Mesothelial cell of epicardium (in vitro differentiated cells): ENCODE results near the gene NR2F1. TPM values are rescaled to one million over a fixed set of nuclear protein-coding genes. Genes with fewer than 3 reads are reported as not detected.
"Not testable (repeated sequence)": the region's sequence is repeated elsewhere in the genome, so short reads cannot be mapped to it uniquely, and the experiment has no call there.

Source experiments
- DNase-seq, 2 experiments: peaks; one replicate each; pipeline ENCODE4 v3.0.0; 2021; ENCODE audit warnings: low spot score in 2 of 2; ENCODE audit not compliant: unreplicated experiment in 2 of 2
- H3K27ac Mint-ChIP-seq: 2 replicates; pipeline ENCODE4 v1.8.0; 2021; ENCODE audit warnings: mixed read lengths
- H3K27me3 Mint-ChIP-seq: 2 replicates; pipeline ENCODE4 v1.8.0; 2021; ENCODE audit warnings: low read depth, mixed read lengths
- H3K36me3 Mint-ChIP-seq: 2 replicates; pipeline ENCODE4 v1.8.0; 2021; ENCODE audit warnings: mixed read lengths
- H3K4me1 Mint-ChIP-seq: 2 replicates; pipeline ENCODE4 v1.8.0; 2021; ENCODE audit warnings: mixed read lengths
- H3K4me3 Mint-ChIP-seq: 2 replicates; pipeline ENCODE4 v1.8.0; 2021; ENCODE audit warnings: mild to moderate bottlenecking, moderate library complexity, mixed read lengths
- H3K9me3 Mint-ChIP-seq: 2 replicates; pipeline ENCODE4 v1.8.0; 2021; ENCODE audit warnings: mixed read lengths
- total RNA-seq: library from RNA; stranded (reverse); gene quantifications from 3 replicates; pipeline ENCODE4 v1.2.1, GENCODE V29; 2021
- TF ChIP-seq, protein P1 (sequence below): fragments of 200-600 bp; sonication (generic); IDR thresholded peaks from one replicate; pipeline ENCODE4 v1.5.0; 2021; ENCODE audit warnings: antibody characterized with exemption; ENCODE audit not compliant: unreplicated experiment

Gene NR2F1
- total RNA-seq, result 19.7 to 21.4 TPM (median 20.3 TPM) in 3 replicates

- no peak within 1 kb of the TSS for H3K4me3 Mint-ChIP-seq
- H3K27me3 Mint-ChIP-seq, result peaks cover 36% of the 10 kb centered on the region
- peaks cover 2% of the 10 kb centered on the region for H3K36me3 Mint-ChIP-seq
- no peak within 1 kb of the TSS for H3K27ac Mint-ChIP-seq
- peaks cover 36% of the 10 kb centered on the region for H3K4me1 Mint-ChIP-seq
- TF ChIP-seq, protein P1, sequence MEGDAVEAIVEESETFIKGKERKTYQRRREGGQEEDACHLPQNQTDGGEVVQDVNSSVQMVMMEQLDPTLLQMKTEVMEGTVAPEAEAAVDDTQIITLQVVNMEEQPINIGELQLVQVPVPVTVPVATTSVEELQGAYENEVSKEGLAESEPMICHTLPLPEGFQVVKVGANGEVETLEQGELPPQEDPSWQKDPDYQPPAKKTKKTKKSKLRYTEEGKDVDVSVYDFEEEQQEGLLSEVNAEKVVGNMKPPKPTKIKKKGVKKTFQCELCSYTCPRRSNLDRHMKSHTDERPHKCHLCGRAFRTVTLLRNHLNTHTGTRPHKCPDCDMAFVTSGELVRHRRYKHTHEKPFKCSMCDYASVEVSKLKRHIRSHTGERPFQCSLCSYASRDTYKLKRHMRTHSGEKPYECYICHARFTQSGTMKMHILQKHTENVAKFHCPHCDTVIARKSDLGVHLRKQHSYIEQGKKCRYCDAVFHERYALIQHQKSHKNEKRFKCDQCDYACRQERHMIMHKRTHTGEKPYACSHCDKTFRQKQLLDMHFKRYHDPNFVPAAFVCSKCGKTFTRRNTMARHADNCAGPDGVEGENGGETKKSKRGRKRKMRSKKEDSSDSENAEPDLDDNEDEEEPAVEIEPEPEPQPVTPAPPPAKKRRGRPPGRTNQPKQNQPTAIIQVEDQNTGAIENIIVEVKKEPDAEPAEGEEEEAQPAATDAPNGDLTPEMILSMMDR, result no peak
- no peak for DNase-seq
- no peaks in the 10 kb centered on the region for H3K9me3 Mint-ChIP-seq
These were observed at the start of gene NR2F1 for GRCh38 chr5:93582677-93583438. TSS of gene NR2F1 (plus strand) at chr5:93583222. CDS start at chr5:93585024, 1,802 bp downstream.

- DNase-seq, result no peak
- TF ChIP-seq, protein P1, result no peak
- Mint-ChIP-seq H3K27ac (no peak overlapping the region), H3K36me3 (peaks cover 10% of the 10 kb centered on the region), H3K4me1 (peaks cover 2% of the 10 kb centered on the region), H3K4me3 (no peak overlapping the region), H3K27me3 (no peaks in the 10 kb centered on the region), H3K9me3 (no peaks in the 10 kb centered on the region)
These were observed 37.1 kb upstream of the NR2F1 start for GRCh38 chr5:93545872-93546271.

DNA sequence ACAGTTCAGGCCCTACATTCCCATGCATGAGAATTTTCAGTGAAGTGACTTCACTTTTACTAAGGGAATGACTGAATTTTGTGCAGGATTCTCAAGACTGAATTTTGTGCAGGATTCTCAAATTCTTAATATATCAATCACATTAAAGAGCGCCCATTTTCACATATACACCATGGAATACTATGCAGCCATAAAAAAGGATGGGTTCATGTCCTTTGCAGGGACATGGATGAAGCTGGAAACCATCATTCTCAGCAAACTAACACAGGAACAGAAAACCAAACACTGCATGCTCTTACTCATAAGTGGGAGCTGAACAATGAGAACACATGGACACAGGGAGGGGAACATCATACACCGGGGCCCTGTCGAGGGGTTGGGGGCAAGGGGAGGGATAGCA is 33.4 kb upstream of the NR2F1 start:
- DNase-seq, H3K27me3 Mint-ChIP-seq, H3K27ac Mint-ChIP-seq, H3K4me1 Mint-ChIP-seq, H3K9me3 Mint-ChIP-seq, H3K4me3 Mint-ChIP-seq: not testable (repeated sequence)
- peaks cover 13% of the 10 kb centered on the region for H3K36me3 Mint-ChIP-seq

- Mint-ChIP-seq H3K36me3 (peaks cover 29% of the 10 kb centered on the region), H3K4me1 (no peaks in the 10 kb centered on the region), H3K4me3 (no peak overlapping the region), H3K27me3 (no peaks in the 10 kb centered on the region), H3K9me3 (peaks cover 2% of the 10 kb centered on the region), H3K27ac (no peak overlapping the region)
- DNase-seq, result no peak
- TF ChIP-seq, protein P1, result no peak
These were observed 25.9 kb upstream of the NR2F1 start for GRCh38 chr5:93557021-93557604.

DNA sequence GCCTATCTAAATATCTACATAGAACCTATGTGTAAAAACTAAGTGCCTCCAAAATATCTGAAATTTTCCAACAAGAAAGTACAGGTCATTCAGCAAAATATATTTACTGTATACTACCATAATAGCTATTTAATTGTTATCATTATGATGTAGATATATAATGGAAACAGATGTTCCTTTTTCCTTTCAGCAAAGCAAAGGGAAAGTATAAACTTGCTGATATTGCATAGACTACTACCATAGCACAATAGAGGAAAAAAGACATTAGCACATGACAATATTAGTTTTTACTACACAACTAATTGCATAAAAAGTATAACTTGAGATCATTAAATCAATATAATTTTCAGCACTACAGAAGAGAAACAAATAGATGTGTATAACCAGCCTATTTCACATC is 16.9 kb upstream of the NR2F1 start:
- Mint-ChIP-seq H3K9me3 (peaks cover 5% of the 10 kb centered on the region), H3K4me1 (peaks cover 8% of the 10 kb centered on the region), H3K27ac (no peak overlapping the region), H3K36me3 (peaks cover 7% of the 10 kb centered on the region), H3K27me3 (peaks cover 27% of the 10 kb centered on the region), H3K4me3 (no peak overlapping the region)
- no peak for DNase-seq
- TF ChIP-seq, protein P1, result no peak

DNA sequence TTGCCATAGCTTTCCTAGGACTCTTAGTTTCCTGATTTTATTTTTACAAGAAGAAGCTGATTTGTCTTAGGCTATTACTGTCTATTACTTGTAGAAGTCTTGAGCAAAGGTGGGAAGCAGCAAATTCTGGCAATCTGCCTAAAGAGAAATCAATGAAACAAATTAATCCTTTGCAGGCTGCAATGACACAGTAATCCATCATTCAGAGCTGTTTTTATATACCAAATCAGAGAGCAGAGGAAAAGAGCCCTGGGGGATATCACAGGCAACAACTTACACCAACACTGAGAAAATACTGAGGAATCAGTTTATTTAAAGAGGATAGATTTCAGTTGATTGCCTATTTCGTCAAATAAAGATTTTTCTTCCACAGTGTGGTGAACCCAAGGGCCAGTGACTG is 15.6 kb upstream of the NR2F1 start:
- Mint-ChIP-seq H3K36me3 (peaks cover 6% of the 10 kb centered on the region), H3K4me1 (peaks cover 19% of the 10 kb centered on the region), H3K27me3 (peaks cover 40% of the 10 kb centered on the region), H3K27ac (no peak overlapping the region), H3K9me3 (peaks cover 5% of the 10 kb centered on the region), H3K4me3 (no peak overlapping the region)
- DNase-seq, result no peak
- TF ChIP-seq, protein P1, result no peak
